ENCODE results near the gene TRMT2B.
"Not testable (repeated sequence)": the region's sequence is repeated elsewhere in the genome, so short reads cannot be mapped to it uniquely, and the experiment has no call there.

The TRMT2B gene

GRCh38 chrX:101057093-101057714 lies 5.3 kb upstream of the TRMT2B start:
- Histone ChIP-seq H3K36me3 (replicated peaks; ENCODE audit: insufficient read depth, low read length) (no peaks in the 10 kb centered on the region), H3K9ac (ENCODE audit: low read length) (no peak overlapping the region), H3K4me3 (ENCODE audit: low read length) (no peak overlapping the region), H3K4me1 (ENCODE audit: low read length) (no peaks in the 10 kb centered on the region), H3K27me3 (replicated peaks; ENCODE audit: insufficient read depth, low read length) (no peaks in the 10 kb centered on the region), H3F3A (ENCODE audit: insufficient read depth, low read length) (no peaks in the 10 kb centered on the region), H2AFZ (ENCODE audit: low read length) (no peak overlapping the region), H3K79me2 (ENCODE audit: low read length) (no peaks in the 10 kb centered on the region), H3K27ac (ENCODE audit: low read length) (no peak overlapping the region), H4K20me1 (ENCODE audit: insufficient read depth, low read length) (no peaks in the 10 kb centered on the region), H3K9me2 (replicated peaks; ENCODE audit: insufficient read depth, low read length) (no peaks in the 10 kb centered on the region), H3K9me3 (replicated peaks; ENCODE audit: insufficient read depth, low read length) (no peaks in the 10 kb centered on the region), H3K4me2 (ENCODE audit: low read depth, low read length) (no peak overlapping the region)
- TF ChIP-seq EZH2phosphoT487 (IDR thresholded peaks at IDR 0.05; ENCODE audit: low read length) (no peak), CTCF (IDR thresholded peaks at IDR 0.05; ENCODE audit: low read length) (no peak), EZH2 (optimal IDR thresholded peaks at IDR 0.05; ENCODE audit: low read depth, low read length) (no peak)
- no peak for DNase-seq

- not testable (repeated sequence) for H3K27ac ChIP-seq (ENCODE audit: low read length); H3K9me2 ChIP-seq (replicated peaks; ENCODE audit: insufficient read depth, low read length); H3K9ac ChIP-seq (ENCODE audit: low read length); H3F3A ChIP-seq (ENCODE audit: insufficient read depth, low read length); DNase-seq; H3K9me3 ChIP-seq (replicated peaks; ENCODE audit: insufficient read depth, low read length); H3K4me3 ChIP-seq (ENCODE audit: low read length); H4K20me1 ChIP-seq (ENCODE audit: insufficient read depth, low read length); H3K36me3 ChIP-seq (replicated peaks; ENCODE audit: insufficient read depth, low read length); H3K27me3 ChIP-seq (replicated peaks; ENCODE audit: insufficient read depth, low read length); H3K79me2 ChIP-seq (ENCODE audit: low read length); H3K4me2 ChIP-seq (ENCODE audit: low read depth, low read length); H3K4me1 ChIP-seq (ENCODE audit: low read length); H2AFZ ChIP-seq (ENCODE audit: low read length)
Observed at GRCh38 chrX:101056551-101056950, 4.6 kb upstream of the TRMT2B start.

- peak overlapping the region; percentile 80 for H3K9ac ChIP-seq (ENCODE audit: low read length)
- peak overlapping the region; percentile 83 for H3K4me3 ChIP-seq (ENCODE audit: low read length)
- H3K27ac ChIP-seq (ENCODE audit: low read length): peak overlapping the region; percentile 78; the same call in 1 of the 2 replicates
- H2AFZ ChIP-seq (ENCODE audit: low read length): peak overlapping the region; percentile 91
- TF ChIP-seq EZH2 (optimal IDR thresholded peaks at IDR 0.05; ENCODE audit: low read depth, low read length) (no peak), EZH2phosphoT487 (IDR thresholded peaks at IDR 0.05; ENCODE audit: low read length) (no peak), CTCF (IDR thresholded peaks at IDR 0.05; ENCODE audit: low read length) (no peak)
- H4K20me1 ChIP-seq (ENCODE audit: insufficient read depth, low read length): no peaks in the 10 kb centered on the region
- no peaks in the 10 kb centered on the region for H3K4me1 ChIP-seq (ENCODE audit: low read length)
- H3K27me3 ChIP-seq (replicated peaks; ENCODE audit: insufficient read depth, low read length): no peaks in the 10 kb centered on the region
- H3K36me3 ChIP-seq (replicated peaks; ENCODE audit: insufficient read depth, low read length): no peaks in the 10 kb centered on the region
- no peaks in the 10 kb centered on the region; the same call in 1 of the 2 replicates for H3F3A ChIP-seq (ENCODE audit: insufficient read depth, low read length)
- H3K9me2 ChIP-seq (replicated peaks; ENCODE audit: insufficient read depth, low read length): no peaks in the 10 kb centered on the region
- peaks cover 13% of the 10 kb centered on the region for H3K79me2 ChIP-seq (ENCODE audit: low read length)
- peak overlapping the region; percentile 83 for H3K4me2 ChIP-seq (ENCODE audit: low read depth, low read length)
- DNase-seq: no peak
- no peaks in the 10 kb centered on the region for H3K9me3 ChIP-seq (replicated peaks; ENCODE audit: insufficient read depth, low read length)
Observed at GRCh38 chrX:101051153-101051548, 760 bp downstream of the TRMT2B start.

- H3K4me3 ChIP-seq (ENCODE audit: low read length): no peak overlapping the region
- no peaks in the 10 kb centered on the region for H3F3A ChIP-seq (ENCODE audit: insufficient read depth, low read length)
- DNase-seq: no peak
- H3K4me2 ChIP-seq (ENCODE audit: low read depth, low read length): no peak overlapping the region
- H3K27me3 ChIP-seq (replicated peaks; ENCODE audit: insufficient read depth, low read length): no peaks in the 10 kb centered on the region
- no peak overlapping the region for H2AFZ ChIP-seq (ENCODE audit: low read length)
- H3K27ac ChIP-seq (ENCODE audit: low read length): no peak overlapping the region
- no peaks in the 10 kb centered on the region for H3K36me3 ChIP-seq (replicated peaks; ENCODE audit: insufficient read depth, low read length)
- no peaks in the 10 kb centered on the region for H4K20me1 ChIP-seq (ENCODE audit: insufficient read depth, low read length)
- H3K79me2 ChIP-seq (ENCODE audit: low read length): no peaks in the 10 kb centered on the region
- no peaks in the 10 kb centered on the region for H3K4me1 ChIP-seq (ENCODE audit: low read length)
- no peak for TF ChIP-seq CTCF (IDR thresholded peaks at IDR 0.05; ENCODE audit: low read length)
- TF ChIP-seq EZH2phosphoT487 (IDR thresholded peaks at IDR 0.05; ENCODE audit: low read length): no peak
- no peak for TF ChIP-seq EZH2 (optimal IDR thresholded peaks at IDR 0.05; ENCODE audit: low read depth, low read length)
- no peaks in the 10 kb centered on the region for H3K9me3 ChIP-seq (replicated peaks; ENCODE audit: insufficient read depth, low read length)
- no peaks in the 10 kb centered on the region for H3K9me2 ChIP-seq (replicated peaks; ENCODE audit: insufficient read depth, low read length)
- no peak overlapping the region for H3K9ac ChIP-seq (ENCODE audit: low read length)
Observed at GRCh38 chrX:101040197-101040596, 11.7 kb downstream of the TRMT2B start.

Data from MM.1S (cell line).